Peyer's patch (tissue), 4 donors: Measurements from ENCODE around the gene ABCD1. TPM values are rescaled to one million over a fixed set of nuclear protein-coding genes. Genes with fewer than 3 reads are reported as not detected.

ENCODE experiments used
- DNase-seq, 3 donors: peaks; one replicate each; pipeline ENCODE4 v3.0.0-alpha.2; 2017 to 2019
- H3K27ac ChIP-seq, 4 donors: fragments of 200-600 bp; sonication (generic); one replicate each; pipeline ENCODE4 v1.5.1; 2016 to 2019
- H3K27me3 ChIP-seq, 2 donors: fragments of 200-600 bp; sonication (generic); one replicate each; pipeline ENCODE4 v1.5.1; 2019
- H3K36me3 ChIP-seq, 3 donors: fragments of 200-600 bp; sonication (generic); one replicate each; pipeline ENCODE4 v1.5.1; 2016 to 2019
- H3K4me1 ChIP-seq, 4 donors: fragments of 200-600 bp; sonication (generic); one replicate each; pipeline ENCODE4 v1.5.1; 2016 to 2019
- H3K4me3 ChIP-seq, 4 donors: fragments of 200-600 bp; sonication (generic); 1 replicate in 3 of 4; 2 replicates in 1 of 4; pipeline ENCODE4 v1.5.1; 2016 to 2019; ENCODE audit warnings: mild to moderate bottlenecking in 1 of 4
- H3K9me3 ChIP-seq, 4 donors: fragments of 200-600 bp; sonication (generic); one replicate each; pipeline ENCODE4 v1.5.1; 2016 to 2019; ENCODE audit warnings: mild to moderate bottlenecking in 1 of 4
- CTCF ChIP-seq, 6 experiments: fragments of 450-650 bp in 4 of 6; fragments of 200-600 bp in 2 of 6; sonication (generic) in 1 of 6; IDR thresholded peaks; one replicate each; pipeline ENCODE4 v1.5.1; 2017 to 2019; ENCODE audit warnings: antibody characterized with exemption in 6 of 6, mild to moderate bottlenecking in 3 of 6, moderate library complexity in 1 of 6
- POLR2A ChIP-seq, 2 donors: fragments of 450-650 bp; IDR thresholded peaks; one replicate each; pipeline ENCODE4 v1.5.1; 2017; ENCODE audit warnings: antibody characterized with exemption in 2 of 2, mild to moderate bottlenecking in 2 of 2, moderate library complexity in 2 of 2
- total RNA-seq, 4 donors: library from RNA; depleted of rRNA; stranded (reverse); fragments of >200 nt; gene quantifications; one replicate each; pipeline ENCODE4 v1.1.0, GENCODE V29; 2016

The ABCD1 gene
- total RNA-seq, 4 donors from 2014 or later, result 14.9 to 94.2 (median 68.0) TPM

GRCh38 chrX:153782871-153783270 is 58.2 kb downstream of the ABCD1 start:
- peaks cover 0 to 13% (median 5%) of the 10 kb centered on the region in 4 donors for H3K4me1 ChIP-seq
- H3K4me3 ChIP-seq, result no peak overlapping the region
- H3K9me3 ChIP-seq, result no peaks in the 10 kb centered on the region
- DNase-seq, result no peak
- no peaks in the 10 kb centered on the region for H3K27me3 ChIP-seq
- H3K27ac ChIP-seq, result no peak overlapping the region
- TF ChIP-seq POLR2A (IDR thresholded peaks at IDR 0.05) (no peak), CTCF (IDR thresholded peaks at IDR 0.05) (no peak)
- H3K36me3 ChIP-seq, result peaks cover 0 to 29% (median 0%) of the 10 kb centered on the region in 3 donors

GRCh38 chrX:153783378-153784013 is 58.8 kb downstream of the ABCD1 start:
- no peaks in the 10 kb centered on the region for H3K27me3 ChIP-seq
- peaks cover 0 to 13% (median 5%) of the 10 kb centered on the region in 4 donors for H3K4me1 ChIP-seq
- H3K36me3 ChIP-seq, result peaks cover 0 to 31% (median 0%) of the 10 kb centered on the region in 3 donors
- H3K4me3 ChIP-seq, result no peak overlapping the region
- no peaks in the 10 kb centered on the region for H3K9me3 ChIP-seq
- TF ChIP-seq CTCF (IDR thresholded peaks at IDR 0.05) (no peak), POLR2A (IDR thresholded peaks at IDR 0.05) (no peak)
- no peak for DNase-seq
- no peak overlapping the region for H3K27ac ChIP-seq

- no peak for DNase-seq
- Histone ChIP-seq H3K9me3 (no peaks in the 10 kb centered on the region), H3K27ac (no peak overlapping the region), H3K27me3 (no peaks in the 10 kb centered on the region), H3K4me1 (peaks cover 0 to 13% (median 5%) of the 10 kb centered on the region in 4 donors), H3K4me3 (no peak overlapping the region), H3K36me3 (peaks cover 0 to 38% (median 0%) of the 10 kb centered on the region in 3 donors)
- TF ChIP-seq POLR2A (IDR thresholded peaks at IDR 0.05) (no peak), CTCF (IDR thresholded peaks at IDR 0.05) (no peak)
Observed at GRCh38 chrX:153784325-153784967, 59.8 kb downstream of the ABCD1 start.

- TF ChIP-seq POLR2A (IDR thresholded peaks at IDR 0.05) (no peak), CTCF (IDR thresholded peaks at IDR 0.05) (no peak)
- peaks cover 0 to 45% (median 0%) of the 10 kb centered on the region in 3 donors for H3K36me3 ChIP-seq
- H3K4me3 ChIP-seq, result no peak overlapping the region
- no peaks in the 10 kb centered on the region for H3K4me1 ChIP-seq
- no peak overlapping the region for H3K27ac ChIP-seq
- H3K27me3 ChIP-seq, result no peaks in the 10 kb centered on the region
- no peak for DNase-seq
- no peaks in the 10 kb centered on the region for H3K9me3 ChIP-seq
Observed at GRCh38 chrX:153786669-153787068, 62.0 kb downstream of the ABCD1 start.

GRCh38 chrX:153789654-153790053 is 65.0 kb downstream of the ABCD1 start:
- Histone ChIP-seq H3K4me1 (peaks cover 0 to 11% (median 0%) of the 10 kb centered on the region in 4 donors), H3K27ac (no peak overlapping the region), H3K9me3 (peaks cover 0 to 4% (median 0%) of the 10 kb centered on the region in 4 donors), H3K36me3 (peaks cover 0 to 45% (median 0%) of the 10 kb centered on the region in 3 donors), H3K4me3 (no peak overlapping the region), H3K27me3 (no peaks in the 10 kb centered on the region)
- TF ChIP-seq CTCF (IDR thresholded peaks at IDR 0.05), result no peak
- TF ChIP-seq POLR2A (IDR thresholded peaks at IDR 0.05), result no peak
- no peak for DNase-seq
